Trophoblast cell (in vitro differentiated cells and primary cell): ENCODE measurements around the gene HRAS.

Source experiments
- DNase-seq, 2 donors: peaks; one replicate each; pipeline ENCODE4 v3.0.0-alpha.2; 2016
- H2AFZ ChIP-seq: 2 replicates; pipeline ENCODE4 v1.6.1; 2013; ENCODE audit warnings: low read length, moderate library complexity, mild to moderate bottlenecking; ENCODE audit not compliant: insufficient read depth, poor library complexity
- H2AK5ac ChIP-seq: 2 replicates; pipeline ENCODE4 v1.6.1; 2013; ENCODE audit warnings: mild to moderate bottlenecking, low read length
- H2BK120ac ChIP-seq: 2 replicates; pipeline ENCODE4 v1.6.1; 2013; ENCODE audit warnings: low read length, mild to moderate bottlenecking, moderate library complexity; ENCODE audit not compliant: insufficient read depth, poor library complexity
- H2BK12ac ChIP-seq: 2 replicates; pipeline ENCODE4 v1.6.1; 2013; ENCODE audit warnings: mild to moderate bottlenecking, low read length, moderate library complexity
- H2BK5ac ChIP-seq: 2 replicates; pipeline ENCODE4 v1.6.1; 2013; ENCODE audit warnings: low read length, low read depth, moderate library complexity, mild to moderate bottlenecking; ENCODE audit not compliant: poor library complexity
- H3K14ac ChIP-seq: 2 replicates; pipeline ENCODE4 v1.6.1; 2013; ENCODE audit warnings: mild to moderate bottlenecking, low read length
- H3K18ac ChIP-seq: 2 replicates; pipeline ENCODE4 v1.6.1; 2013; ENCODE audit warnings: mild to moderate bottlenecking, low read length
- H3K23ac ChIP-seq: 2 replicates; pipeline ENCODE4 v1.6.1; 2013; ENCODE audit warnings: low read length
- H3K27ac ChIP-seq: 2 replicates; pipeline ENCODE4 v1.5.1; 2013; ENCODE audit warnings: low read depth, mild to moderate bottlenecking, inconsistent platforms, low read length, moderate library complexity
- H3K27me3 ChIP-seq: 2 replicates; pipeline ENCODE4 v1.6.1; 2013; ENCODE audit warnings: inconsistent platforms, mild to moderate bottlenecking, low read length, moderate library complexity; ENCODE audit not compliant: insufficient read depth
- H3K36me3 ChIP-seq, 2 experiments: 1 replicate in 1 of 2; 2 replicates in 1 of 2; pipeline ENCODE4 v1.6.1; 2013; ENCODE audit warnings: low read length in 2 of 2, mild to moderate bottlenecking in 2 of 2, moderate library complexity in 1 of 2; ENCODE audit not compliant: insufficient read depth in 2 of 2, control insufficient read depth in 1 of 2
- H3K4ac ChIP-seq: 2 replicates; pipeline ENCODE4 v1.6.1; 2013; ENCODE audit warnings: low read depth, mild to moderate bottlenecking, low read length, moderate library complexity
- H3K4me1 ChIP-seq, 2 experiments: 1 replicate in 1 of 2; 2 replicates in 1 of 2; pipeline ENCODE4 v1.6.1; 2013; ENCODE audit warnings: low read length in 2 of 2, mild to moderate bottlenecking in 2 of 2, moderate library complexity in 1 of 2; ENCODE audit not compliant: insufficient read depth in 2 of 2, control insufficient read depth in 1 of 2
- H3K4me2 ChIP-seq: 2 replicates; pipeline ENCODE4 v1.6.1; 2013; ENCODE audit warnings: inconsistent platforms, mild to moderate bottlenecking, low read length, moderate library complexity
- H3K4me3 ChIP-seq: 2 replicates; pipeline ENCODE4 v1.5.1; 2013; ENCODE audit warnings: mild to moderate bottlenecking, low read depth, low read length, inconsistent platforms
- H3K79me1 ChIP-seq: one replicate; pipeline ENCODE4 v1.6.1; 2013; ENCODE audit warnings: low read length
- H3K79me2 ChIP-seq: 2 replicates; pipeline ENCODE4 v1.6.1; 2013; ENCODE audit warnings: low read length, mild to moderate bottlenecking; ENCODE audit not compliant: control insufficient read depth, insufficient read depth, poor library complexity
- H3K9ac ChIP-seq: 2 replicates; pipeline ENCODE4 v1.6.1; 2013; ENCODE audit warnings: mild to moderate bottlenecking, low read length
- H3K9me3 ChIP-seq: 2 replicates; pipeline ENCODE4 v1.6.1; 2013; ENCODE audit warnings: low read depth, mild to moderate bottlenecking, control low read depth, inconsistent platforms, low read length; ENCODE audit not compliant: insufficient read depth
- H4K12ac ChIP-seq: 2 replicates; pipeline ENCODE4 v1.6.1; 2013; ENCODE audit warnings: low read depth, mild to moderate bottlenecking, low read length, moderate library complexity
- H4K8ac ChIP-seq: 2 replicates; pipeline ENCODE4 v1.6.1; 2013; ENCODE audit warnings: low read depth, mild to moderate bottlenecking, low read length, moderate library complexity
- H4K91ac ChIP-seq: one replicate; pipeline ENCODE4 v1.6.1; 2013; ENCODE audit warnings: low read depth, mild to moderate bottlenecking, low read length, moderate library complexity
- WGBS: extraction: QIAGEN DNeasy Blood & Tissue Kit; methylation state at CpG from one replicate; pipeline ENCODE4 v1.1.7; 2013; ENCODE audit warnings: missing lambda C conversion rate; ENCODE audit not compliant: insufficient read length, insufficient coverage; ENCODE audit errors: extremely low coverage; 5-methylcytosine and 5-hydroxymethylcytosine counted together

Gene HRAS

DNA sequence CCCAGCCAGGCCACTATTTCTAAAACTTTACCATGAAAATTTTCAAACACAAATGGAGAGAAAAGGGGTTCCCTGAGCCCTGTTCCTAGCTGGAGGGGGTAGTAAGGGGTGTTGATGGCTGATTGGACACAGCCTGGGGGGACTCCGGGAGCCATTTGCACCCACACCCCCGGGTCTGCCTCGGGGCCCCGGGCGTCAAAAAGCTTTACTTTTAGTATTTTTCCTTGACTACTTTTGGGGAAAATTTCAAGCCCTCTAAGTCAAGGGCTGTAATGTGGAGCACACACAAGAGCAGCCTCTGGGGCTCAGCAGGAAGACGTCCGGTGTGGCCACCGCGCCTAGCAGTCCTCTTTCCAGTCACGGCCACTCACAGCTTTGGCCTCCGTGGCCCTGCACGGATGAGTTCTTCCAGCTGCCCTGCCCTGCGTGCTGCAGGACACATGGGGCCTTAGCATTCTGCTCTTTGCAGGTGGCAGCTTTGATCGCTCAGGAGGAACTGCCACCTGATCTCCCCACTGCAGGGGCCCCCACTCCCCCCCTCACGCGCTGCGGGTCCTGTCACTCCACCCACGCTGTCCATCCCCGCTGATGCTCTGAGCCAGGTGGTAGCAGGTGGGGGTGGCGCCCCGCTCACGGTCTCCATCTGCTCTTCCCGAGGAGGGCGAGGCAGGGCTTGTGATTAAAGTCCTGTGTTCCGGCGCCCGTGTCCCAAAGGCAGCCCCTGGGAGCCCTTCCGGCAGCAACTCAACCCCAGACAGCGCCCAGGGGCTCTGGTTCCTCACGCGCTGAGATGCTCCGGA lies 42.7 kb downstream of the HRAS start:
- no peak overlapping the region for H2BK12ac ChIP-seq
- no peak for DNase-seq
- H3K4ac ChIP-seq, result no peak overlapping the region
- H4K12ac ChIP-seq, result no peak overlapping the region
- peaks cover 10% of the 10 kb centered on the region for H3K9me3 ChIP-seq
- H2AK5ac ChIP-seq, result no peak overlapping the region
- H3K9ac ChIP-seq, result no peak overlapping the region
- H3K27ac ChIP-seq, result no peak overlapping the region
- no peak overlapping the region for H2BK5ac ChIP-seq
- H3K79me2 ChIP-seq, result no peaks in the 10 kb centered on the region
- no peak overlapping the region for H3K14ac ChIP-seq
- H3K27me3 ChIP-seq, result no peaks in the 10 kb centered on the region
- H3K36me3 ChIP-seq, result peaks cover 65 to 67% of the 10 kb centered on the region in 2 experiments
- no peak overlapping the region for H4K8ac ChIP-seq
- no peak overlapping the region for H3K4me3 ChIP-seq
- WGBS, result no CpG with 5 or more reads among the region's 32 CpGs
- no peak overlapping the region for H3K23ac ChIP-seq
- no peaks in the 10 kb centered on the region for H3K4me1 ChIP-seq
- H2BK120ac ChIP-seq, result no peak overlapping the region
- no peak overlapping the region for H3K18ac ChIP-seq
- no peaks in the 10 kb centered on the region for H3K79me1 ChIP-seq
- H2AFZ ChIP-seq, result no peak overlapping the region
- no peak overlapping the region for H3K4me2 ChIP-seq
- no peak overlapping the region for H4K91ac ChIP-seq

DNA sequence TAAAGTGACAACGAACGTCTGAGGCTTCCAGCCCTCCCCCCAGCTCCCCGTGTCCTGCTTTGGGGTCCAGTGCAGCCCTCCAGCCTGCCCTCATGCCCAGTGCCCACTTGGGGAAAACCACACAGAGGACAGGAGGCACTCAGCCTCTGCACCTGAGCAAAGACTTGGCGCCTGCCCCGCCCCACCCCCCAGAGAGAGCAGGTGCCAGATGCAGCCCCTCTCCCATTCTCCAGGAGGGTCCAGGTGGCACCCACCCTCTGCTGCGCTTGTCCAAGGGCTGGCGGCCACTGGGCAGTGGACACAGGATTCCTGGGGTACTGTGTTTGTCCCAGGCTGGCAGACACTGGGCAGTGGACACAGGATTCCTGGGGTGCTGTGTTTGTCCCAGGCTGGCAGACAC lies 44.0 kb downstream of the HRAS start:
- Histone ChIP-seq H3K4me3 (no peak overlapping the region), H3K27ac (no peak overlapping the region), H4K8ac (no peak overlapping the region), H3K36me3 (peaks cover 55 to 60% of the 10 kb centered on the region in 2 experiments), H3K9ac (no peak overlapping the region), H2AK5ac (no peak overlapping the region), H2AFZ (no peak overlapping the region), H3K4ac (no peak overlapping the region), H3K79me2 (no peaks in the 10 kb centered on the region), H3K18ac (no peak overlapping the region), H3K4me2 (no peak overlapping the region), H2BK120ac (no peak overlapping the region), H4K12ac (no peak overlapping the region), H3K4me1 (no peaks in the 10 kb centered on the region), H4K91ac (no peak overlapping the region), H3K23ac (no peak overlapping the region), H3K79me1 (no peaks in the 10 kb centered on the region), H3K27me3 (no peaks in the 10 kb centered on the region), H3K14ac (no peak overlapping the region), H2BK12ac (no peak overlapping the region), H3K9me3 (peaks cover 1% of the 10 kb centered on the region), H2BK5ac (no peak overlapping the region)
- no peak for DNase-seq
- no CpG with 5 or more reads among the region's 7 CpGs for WGBS

DNA sequence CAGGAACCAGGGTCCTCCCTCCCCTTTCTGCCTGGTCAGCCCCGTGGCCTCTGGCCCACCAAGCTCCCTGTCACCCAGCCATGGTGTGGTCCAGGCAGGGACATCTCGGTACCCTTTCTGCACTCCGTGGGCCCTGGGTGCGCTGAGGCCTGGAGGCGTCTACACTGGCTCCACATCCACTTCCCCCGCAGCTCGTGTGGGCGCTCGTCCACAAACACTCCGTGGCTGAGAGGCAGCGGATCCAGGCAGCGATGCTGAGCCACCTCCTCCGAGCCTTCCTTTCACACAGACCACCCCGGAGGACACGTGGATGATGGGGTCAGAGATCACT lies 44.5 kb downstream of the HRAS start:
- no peak overlapping the region for H3K4ac ChIP-seq
- H4K8ac ChIP-seq, result no peak overlapping the region
- no CpG with 5 or more reads among the region's 15 CpGs for WGBS
- H2AK5ac ChIP-seq, result no peak overlapping the region
- H3K4me3 ChIP-seq, result no peak overlapping the region
- no peak overlapping the region for H2BK120ac ChIP-seq
- H4K91ac ChIP-seq, result no peak overlapping the region
- no peak overlapping the region for H2BK5ac ChIP-seq
- DNase-seq, result no peak
- H3K79me1 ChIP-seq, result no peaks in the 10 kb centered on the region
- H3K27ac ChIP-seq, result no peak overlapping the region
- no peak overlapping the region for H4K12ac ChIP-seq
- H2BK12ac ChIP-seq, result no peak overlapping the region
- no peaks in the 10 kb centered on the region for H3K27me3 ChIP-seq
- H3K18ac ChIP-seq, result no peak overlapping the region
- peaks cover 3% of the 10 kb centered on the region for H3K9me3 ChIP-seq
- no peaks in the 10 kb centered on the region for H3K79me2 ChIP-seq
- H2AFZ ChIP-seq, result no peak overlapping the region
- H3K36me3 ChIP-seq, result peaks cover 55 to 60% of the 10 kb centered on the region in 2 experiments
- no peak overlapping the region for H3K23ac ChIP-seq
- H3K9ac ChIP-seq, result no peak overlapping the region
- no peak overlapping the region for H3K4me2 ChIP-seq
- no peak overlapping the region for H3K14ac ChIP-seq
- no peaks in the 10 kb centered on the region for H3K4me1 ChIP-seq

DNA sequence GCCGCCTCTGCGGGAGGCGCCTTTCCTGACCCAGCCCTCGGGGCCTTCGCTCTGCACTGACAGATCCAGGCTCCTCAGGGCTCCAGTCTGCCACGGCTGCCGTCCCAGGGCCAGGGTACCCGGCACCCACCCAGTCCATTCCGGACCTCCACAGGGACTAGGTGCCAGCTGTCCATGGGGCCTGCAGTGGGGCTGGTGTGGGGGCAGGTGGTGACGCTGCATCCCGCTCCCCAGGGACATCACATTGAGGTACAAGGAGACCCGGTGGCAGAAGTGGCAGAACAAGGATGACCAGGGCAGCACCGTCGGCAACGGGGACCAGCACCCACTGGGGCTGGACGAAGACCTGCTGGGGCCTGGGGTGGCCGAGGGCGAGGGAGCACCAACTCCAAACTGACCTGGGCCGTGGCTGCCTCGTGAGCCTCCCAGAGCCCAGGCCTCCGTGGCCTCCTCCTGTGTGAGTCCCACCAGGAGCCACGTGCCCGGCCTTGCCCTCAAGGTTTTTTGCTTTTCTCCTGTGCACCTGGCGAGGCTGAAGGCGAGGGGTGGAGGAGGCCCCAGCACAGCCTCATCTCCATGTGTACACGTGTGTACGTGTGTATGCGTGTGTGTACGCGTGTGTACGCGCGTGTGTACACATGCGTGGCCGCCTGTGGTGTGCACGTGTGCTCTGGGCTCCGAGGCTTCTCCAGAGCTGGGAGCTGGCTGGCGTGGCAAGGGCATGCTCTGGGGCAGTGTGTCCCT lies 45.0 kb downstream of the HRAS start:
- Histone ChIP-seq H2BK120ac (no peak overlapping the region), H3K4me3 (no peak overlapping the region), H3K27me3 (no peaks in the 10 kb centered on the region), H2BK5ac (no peak overlapping the region), H3K9me3 (peaks cover 5% of the 10 kb centered on the region), H3K27ac (no peak overlapping the region), H3K9ac (no peak overlapping the region), H4K12ac (no peak overlapping the region), H3K4me2 (no peak overlapping the region), H3K79me2 (no peaks in the 10 kb centered on the region), H3K36me3 (peaks cover 51 to 56% of the 10 kb centered on the region in 2 experiments), H4K8ac (no peak overlapping the region), H3K14ac (no peak overlapping the region), H2BK12ac (no peak overlapping the region), H4K91ac (no peak overlapping the region), H2AFZ (no peak overlapping the region), H3K4ac (no peak overlapping the region), H3K4me1 (no peaks in the 10 kb centered on the region), H3K18ac (no peak overlapping the region), H3K23ac (no peak overlapping the region), H2AK5ac (no peak overlapping the region), H3K79me1 (no peaks in the 10 kb centered on the region)
- no CpG with 5 or more reads among the region's 38 CpGs for WGBS
- no peak for DNase-seq
